ENCODE results near the gene AGAP1.

Gene AGAP1

DNA sequence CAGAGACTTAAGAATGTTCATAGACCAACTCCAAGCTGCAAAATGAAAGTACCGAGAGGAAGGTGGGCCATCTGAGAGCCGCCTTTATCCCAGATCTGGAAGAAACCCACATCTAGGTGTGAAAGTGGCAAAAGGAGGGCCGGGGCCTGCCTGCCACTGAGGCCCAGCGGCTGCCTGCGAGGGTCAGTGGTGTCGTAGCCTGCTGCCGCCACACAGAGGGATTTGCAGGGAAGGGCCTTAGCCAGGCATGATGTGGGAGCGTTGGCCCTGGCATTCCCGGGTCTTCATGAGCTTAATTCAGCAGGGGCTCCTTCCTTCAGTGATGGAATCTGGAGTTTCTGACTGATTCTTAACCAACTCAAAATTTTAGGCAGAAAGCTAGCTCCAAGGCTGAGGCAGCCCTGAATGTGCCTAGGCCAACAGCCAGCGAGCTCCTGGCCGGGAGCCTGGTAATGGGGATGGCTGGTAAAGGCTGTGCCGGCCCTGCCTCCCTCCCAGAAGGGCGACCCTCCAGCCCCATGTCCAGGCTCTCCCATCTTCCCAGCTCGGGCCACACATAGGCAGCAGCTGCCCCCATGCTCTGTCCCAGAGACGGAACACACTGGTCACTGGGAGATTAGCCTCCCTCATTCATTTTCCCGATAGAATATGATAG lies 230.1 kb downstream of the AGAP1 start:
- DNase-seq (ENCODE audit: low spot score): no peak
- Histone ChIP-seq H3K27ac (peak overlapping the region; percentile 21 to 74), H3K4me3 (no peak overlapping the region)
- no peak for TF ChIP-seq CTCF (IDR thresholded peaks at IDR 0.05)

DNA sequence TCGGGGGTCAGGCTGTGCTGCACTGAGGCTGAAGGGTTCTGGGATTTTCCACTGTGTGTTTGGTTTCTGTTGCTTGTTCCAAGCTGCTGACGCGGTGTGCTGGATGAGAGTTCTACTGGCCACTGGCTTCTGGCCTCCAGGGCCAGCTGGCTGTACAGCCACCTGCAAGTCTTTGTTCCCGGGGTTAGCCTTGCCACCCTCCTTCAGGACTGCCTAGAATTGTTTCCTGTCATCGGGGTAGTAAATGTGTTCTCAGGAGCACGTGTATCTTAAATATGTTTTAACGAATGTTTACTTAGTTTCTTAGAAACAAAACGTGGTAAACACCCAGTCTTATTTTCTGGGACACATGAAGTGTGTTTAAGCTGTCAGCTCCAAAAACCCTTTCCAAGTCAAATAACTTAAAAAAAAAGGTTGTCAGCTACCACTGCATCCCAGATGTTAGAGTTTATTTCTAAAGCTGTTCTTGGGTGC lies 231.2 kb downstream of the AGAP1 start:
- H3K4me3 ChIP-seq: peak overlapping the region; percentile 4
- peak; percentile 79 for DNase-seq (ENCODE audit: low spot score)
- peak overlapping the region; percentile 21 to 74 for H3K27ac ChIP-seq
- no peak for TF ChIP-seq CTCF (IDR thresholded peaks at IDR 0.05)

GRCh38 chr2:235725841-235726240 lies 232.0 kb downstream of the AGAP1 start:
- Histone ChIP-seq H3K4me3 (no peak overlapping the region), H3K27ac (no peak overlapping the region)
- no peak for TF ChIP-seq CTCF (IDR thresholded peaks at IDR 0.05)
- no peak for DNase-seq (ENCODE audit: low spot score)

GRCh38 chr2:235726554-235726953 lies 232.7 kb downstream of the AGAP1 start:
- Histone ChIP-seq H3K27ac (no peak overlapping the region), H3K4me3 (no peak overlapping the region)
- TF ChIP-seq CTCF (IDR thresholded peaks at IDR 0.05): no peak
- no peak for DNase-seq (ENCODE audit: low spot score)

GRCh38 chr2:235727174-235727573 lies 233.3 kb downstream of the AGAP1 start:
- Histone ChIP-seq H3K4me3 (no peak overlapping the region), H3K27ac (no peak overlapping the region)
- no peak for TF ChIP-seq CTCF (IDR thresholded peaks at IDR 0.05)
- no peak for DNase-seq (ENCODE audit: low spot score)

DNA sequence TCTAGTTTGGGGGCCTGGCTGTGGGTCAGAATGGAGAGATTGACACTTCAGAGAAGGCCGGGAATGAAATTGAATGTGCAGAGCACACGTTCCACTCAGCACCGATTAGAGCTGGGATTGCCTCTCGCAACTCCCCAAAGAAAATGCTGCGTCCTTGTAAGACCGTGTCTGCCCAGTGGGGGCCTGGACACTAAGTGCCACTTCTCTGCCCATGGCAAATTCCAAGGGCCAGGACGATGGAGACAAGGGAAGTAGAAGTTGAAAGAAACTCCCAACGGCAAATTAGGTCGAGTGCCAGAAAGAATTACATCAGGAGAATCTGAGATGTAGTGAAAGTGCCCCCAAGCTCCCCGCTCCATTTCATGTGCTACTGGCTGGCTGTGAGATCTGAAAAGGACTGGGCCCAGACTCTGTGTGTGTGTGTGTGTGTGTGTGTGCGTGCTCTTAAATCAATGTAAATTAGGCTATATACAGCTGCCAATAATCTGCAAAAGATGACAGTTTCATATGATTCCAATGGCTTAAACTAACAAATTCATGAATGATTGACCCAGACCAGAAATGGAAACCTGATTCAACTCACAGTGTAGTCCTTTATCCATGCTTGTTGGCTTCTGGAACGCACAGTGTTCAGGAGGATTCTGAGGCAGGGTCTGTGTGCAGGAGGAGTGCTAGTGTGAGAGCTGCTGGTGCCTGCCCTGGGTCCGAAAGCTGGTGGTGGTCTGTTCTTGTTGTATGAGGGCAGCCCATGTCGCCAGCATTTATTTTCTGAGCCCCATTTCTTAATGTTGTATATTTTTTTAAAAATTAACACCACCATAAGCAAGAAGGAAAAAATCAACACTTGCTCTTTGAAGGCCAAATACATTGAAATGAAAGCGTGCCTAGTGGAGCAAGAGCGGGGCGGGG lies 234.3 kb downstream of the AGAP1 start:
- TF ChIP-seq CTCF (IDR thresholded peaks at IDR 0.05): no peak
- no peak overlapping the region for H3K27ac ChIP-seq
- H3K4me3 ChIP-seq: no peak overlapping the region
- DNase-seq (ENCODE audit: low spot score): no peak
